Endothelial cell of umbilical vein (primary cell): ENCODE measurements around the gene KCND2. TPM values are rescaled to one million over a fixed set of nuclear protein-coding genes. Genes with fewer than 3 reads are reported as not detected.

Source experiments
- BruUV-seq: library from RNA; stranded (reverse); fragments of 400-500 nt; replicated peaks from 2 replicates; lab custom pipeline; 2021; lab: Mats Ljungman, UMichigan
- CTCF ChIA-PET: fragments of 300-600, 350-600 bp; sonication (Branson Sonifier 250); formaldehyde crosslinking; loops from one replicate; lab custom pipeline; 2021; ENCODE audit warnings: antibody characterized with exemption, inconsistent platforms; lab: Charles Lee
- POLR2A ChIA-PET: fragments of 300-600, 350-600 bp; sonication (Branson Sonifier 250); formaldehyde crosslinking; loops from one replicate; lab custom pipeline; 2021; ENCODE audit warnings: antibody characterized with exemption, inconsistent platforms; lab: Charles Lee
- DNase-seq: peaks from one replicate; pipeline ENCODE4 v3.0.0-alpha.2; 2011; ENCODE audit warnings: low read depth, low spot score
- FAIRE-seq: peaks from 2 replicates; lab custom pipeline; 2011; peaks lifted over from hg19 to GRCh38; lab: Jason Lieb, UNC
- H2AFZ ChIP-seq: 2 replicates; pipeline ENCODE4 v1.6.0; 2012; ENCODE audit warnings: low read depth, low read length, control low read depth, inconsistent platforms
- H3K27ac ChIP-seq: 2 replicates; pipeline ENCODE4 v1.5.1; 2011; ENCODE audit warnings: low read depth, mild to moderate bottlenecking, control low read depth, low read length, moderate library complexity; ENCODE audit not compliant: insufficient read depth
- H3K27me3 ChIP-seq, 2 experiments: 2 replicates each; pipeline versions ENCODE4 v1.6.0 to v1.6.1; 2011; ENCODE audit warnings: low read length in 2 of 2, mixed read lengths in 1 of 2; ENCODE audit not compliant: control insufficient read depth in 2 of 2, insufficient read depth in 2 of 2
- H3K36me3 ChIP-seq, 2 experiments: 2 replicates in 1 of 2; 3 replicates in 1 of 2; pipeline ENCODE4 v1.5.1; 2011; ENCODE audit warnings: low read length in 2 of 2, mild to moderate bottlenecking in 1 of 2, moderate library complexity in 1 of 2; ENCODE audit not compliant: control insufficient read depth in 2 of 2, insufficient read depth in 2 of 2; ENCODE audit errors: extremely low read depth in 1 of 2
- H3K4me1 ChIP-seq: 3 replicates; pipeline ENCODE4 v1.5.1; 2011; ENCODE audit warnings: mild to moderate bottlenecking, low read length; ENCODE audit not compliant: control insufficient read depth, insufficient read depth; ENCODE audit errors: extremely low read depth
- H3K4me2 ChIP-seq: 2 replicates; pipeline ENCODE4 v1.6.1; 2011; ENCODE audit warnings: low read length, control low read depth, mixed read lengths; ENCODE audit not compliant: insufficient read depth
- H3K4me3 ChIP-seq, 3 experiments: fragments of 200-600 bp in 1 of 3; sonication (generic), shearing (Covaris generic) in 1 of 3; replicated peaks in 1 of 3; 2 replicates each; pipeline ENCODE4 v1.5.1; 2011 to 2016; ENCODE audit warnings: control low read depth in 3 of 3, low read length in 3 of 3, mild to moderate bottlenecking in 2 of 3, inconsistent platforms in 1 of 3, low read depth in 1 of 3, moderate library complexity in 1 of 3; ENCODE audit not compliant: insufficient read depth in 1 of 3
- H3K79me2 ChIP-seq: 2 replicates; pipeline ENCODE4 v1.6.0; 2012; ENCODE audit warnings: low read length, inconsistent platforms; ENCODE audit not compliant: control insufficient read depth, insufficient read depth
- H3K9ac ChIP-seq: replicated peaks from 2 replicates; pipeline ENCODE3; 2011; ENCODE audit warnings: low read length, control low read depth; ENCODE audit not compliant: insufficient read depth; ENCODE audit errors: extremely low read depth
- H3K9me1 ChIP-seq: replicated peaks from 3 replicates; pipeline ENCODE4 v1.6.0; 2011; ENCODE audit warnings: mild to moderate bottlenecking, low read length; ENCODE audit not compliant: control insufficient read depth, insufficient read depth; ENCODE audit errors: extremely low read depth
- H3K9me3 ChIP-seq: replicated peaks from 2 replicates; pipeline ENCODE4 v1.5.1; 2012; ENCODE audit warnings: low read length, inconsistent platforms; ENCODE audit not compliant: control insufficient read depth, insufficient read depth
- H4K20me1 ChIP-seq: replicated peaks from 2 replicates; pipeline ENCODE3; 2011; ENCODE audit warnings: mild to moderate bottlenecking, low read length; ENCODE audit not compliant: control insufficient read depth, insufficient read depth; ENCODE audit errors: extremely low read depth
- CTCF ChIP-seq, 2 donors: IDR thresholded peaks; 1 replicate in 1 of 2; 2 replicates in 1 of 2; pipeline ENCODE4 v1.5.1; 2011; ENCODE audit warnings: low read length in 2 of 2, mild to moderate bottlenecking in 2 of 2, moderate library complexity in 2 of 2, control low read depth in 1 of 2, inconsistent platforms in 1 of 2, low read depth in 1 of 2; ENCODE audit not compliant: insufficient read depth in 1 of 2; ENCODE audit errors: extremely low read depth in 1 of 2
- EZH2 ChIP-seq: IDR thresholded peaks from 2 replicates; pipeline ENCODE4 v1.6.1; 2012; ENCODE audit warnings: borderline replicate concordance, low read depth, mild to moderate bottlenecking, moderate library complexity, low read length, inconsistent platforms; ENCODE audit not compliant: severe bottlenecking
- FOS ChIP-seq: IDR thresholded peaks from 2 replicates; pipeline ENCODE4 v1.6.1; 2011; ENCODE audit warnings: mild to moderate bottlenecking, low read length, moderate library complexity, borderline replicate concordance; ENCODE audit not compliant: insufficient read depth
- GATA2 ChIP-seq: IDR thresholded peaks from 2 replicates; pipeline ENCODE4 v1.7.0; 2011; ENCODE audit warnings: low read depth, mild to moderate bottlenecking, moderate library complexity, mixed read lengths, low read length; ENCODE audit not compliant: insufficient read length, insufficient read depth
- JUN ChIP-seq: IDR thresholded peaks from 2 replicates; pipeline ENCODE4 v1.6.1; 2011; ENCODE audit warnings: borderline replicate concordance, low read depth; ENCODE audit not compliant: insufficient read length, insufficient read depth
- MAX ChIP-seq: IDR thresholded peaks from 2 replicates; pipeline ENCODE4 v1.6.1; 2011; ENCODE audit not compliant: insufficient read depth, insufficient read length
- MYC ChIP-seq: IDR thresholded peaks from one replicate; pipeline ENCODE4 v1.6.1; 2011; ENCODE audit warnings: mild to moderate bottlenecking, low read depth, low read length
- POLR2A ChIP-seq: IDR thresholded peaks from 2 replicates; pipeline ENCODE4 v1.6.1; 2012; ENCODE audit warnings: low read depth, mild to moderate bottlenecking, control low read depth, low read length
- POLR2AphosphoS5 ChIP-seq: IDR thresholded peaks from 2 replicates; pipeline ENCODE4 v1.6.1; 2012; ENCODE audit warnings: low read depth, mild to moderate bottlenecking, control low read depth, low read length, moderate library complexity; ENCODE audit not compliant: insufficient read depth
- dilution Hi-C: fragments of 300-500 bp; cut with MboI; formaldehyde crosslinking; loops from one replicate; pipeline ENCODE4 v1.15.0; 2019; ENCODE audit warnings: low sequenced_read_pairs; ENCODE audit not compliant: extremely low pct_ligation_motif_present
- intact Hi-C: fragments of 100-400 bp; cut with micrococcal nuclease; formaldehyde crosslinking; loops from one replicate; pipeline ENCODE4 v1.10.0; 2022
- polyA plus RNA-seq, 4 experiments: library from polyadenylated mRNA; depleted of rRNA in 3 of 4; stranded (reverse) in 3 of 4; unstranded in 1 of 4; fragments of >200 nt; gene quantifications; 2 replicates each; pipeline versions ENCODE4 v1.2.1 to v1.2.3, GENCODE V29; 2011 to 2012; ENCODE audit warnings: missing spikeins in 1 of 4
- total RNA-seq: library from RNA; stranded (reverse); gene quantifications from 2 replicates; pipeline ENCODE4 v1.2.3, GENCODE V29; 2021

Gene KCND2
- total and polyA plus RNA-seq, 2 donors (not counting 3 experiments of a cell fraction or from before 2014, with no cell fraction given) = not detected

- intact Hi-C loops = no loop called here
- no peak overlapping the region for H3K9ac ChIP-seq
- dilution Hi-C loops = no loop called here
- no peak for TF ChIP-seq JUN
- TF ChIP-seq GATA2 = no peak
- TF ChIP-seq MYC = no peak
- TF ChIP-seq POLR2A = no peak
- H3K9me3 ChIP-seq = no peaks in the 10 kb centered on the region
- H3K79me2 ChIP-seq = no peaks in the 10 kb centered on the region
- no peak overlapping the region for H3K4me3 ChIP-seq
- H3K4me2 ChIP-seq = no peak overlapping the region
- no peaks in the 10 kb centered on the region for H3K4me1 ChIP-seq
- no peaks in the 10 kb centered on the region for H4K20me1 ChIP-seq
- H2AFZ ChIP-seq = no peak overlapping the region
- no peaks in the 10 kb centered on the region for H3K36me3 ChIP-seq
- ChIA-PET CTCF (interaction anchor here (2.3 kb wide), 1 partner anchor 9 kb away, joined by 12 read pairs; no protein-coding TSS in a partner anchor), POLR2A (no interaction called here)
- FAIRE-seq = no peak
- no TSS peak for BruUV-seq
- peaks cover 2 to 10% of the 10 kb centered on the region in 2 experiments for H3K27me3 ChIP-seq
- no peaks in the 10 kb centered on the region for H3K9me1 ChIP-seq
- no peak overlapping the region for H3K27ac ChIP-seq
- no peak for DNase-seq
Measured at GRCh38 chr7:120718361-120718760, 445.4 kb downstream of the KCND2 start.

GRCh38 chr7:120720317-120720716, 447.3 kb downstream of the KCND2 start:
- Histone ChIP-seq H3K79me2 (no peaks in the 10 kb centered on the region), H3K9me3 (no peaks in the 10 kb centered on the region), H3K9ac (no peak overlapping the region), H4K20me1 (no peaks in the 10 kb centered on the region), H3K36me3 (no peaks in the 10 kb centered on the region), H3K4me2 (no peak overlapping the region), H3K27ac (no peak overlapping the region), H3K4me3 (no peak overlapping the region), H3K9me1 (no peaks in the 10 kb centered on the region), H2AFZ (no peak overlapping the region), H3K4me1 (peaks cover 2% of the 10 kb centered on the region), H3K27me3 (peaks cover 6 to 10% of the 10 kb centered on the region in 2 experiments)
- ChIA-PET CTCF (no interaction called here), POLR2A (no interaction called here)
- TF ChIP-seq FOS (no peak), CTCF (IDR thresholded peaks at IDR 0.05; ENCODE audit: extremely low read depth in 1 of 2, insufficient read depth in 1 of 2, low read depth in 1 of 2, low read length in 2 of 2) (no peak), EZH2 (no peak), MAX (no peak), MYC (no peak), POLR2A (no peak), JUN (no peak), POLR2AphosphoS5 (no peak), GATA2 (no peak)
- FAIRE-seq (no peak), DNase-seq (no peak)
- intact Hi-C loops = loop anchor here (10.0 kb wide), 1 partner anchor 446 kb away; the partner anchor contains the start of gene KCND2
- BruUV-seq = no TSS peak
- dilution Hi-C loops = no loop called here
